ENCODE results near the gene UHRF1.
"Not testable (repeated sequence)": the region's sequence is repeated elsewhere in the genome, so short reads cannot be mapped to it uniquely, and the experiment has no call there.

UHRF1 gene

DNA sequence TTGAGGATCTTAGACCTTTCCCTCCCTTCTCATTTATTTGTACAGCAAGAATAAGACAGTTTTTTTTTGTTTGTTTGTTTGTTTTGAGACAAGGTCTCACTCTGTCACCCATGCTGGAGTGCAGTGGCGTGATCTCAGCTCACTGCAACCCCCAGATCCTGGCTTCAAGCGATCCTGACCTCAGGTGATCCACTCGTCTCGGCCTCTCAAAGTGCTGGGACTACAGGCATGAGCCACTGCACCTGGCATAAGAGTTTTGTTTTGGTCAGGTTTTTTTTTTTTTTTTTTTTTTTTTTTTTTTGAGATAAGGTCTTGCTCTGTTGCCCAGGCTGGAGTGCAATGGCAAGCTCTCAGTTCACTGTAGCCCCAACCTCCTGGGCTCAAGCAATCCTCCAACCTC is 29.2 kb downstream of the UHRF1 start:
- DNase-seq: not testable (repeated sequence)

DNA sequence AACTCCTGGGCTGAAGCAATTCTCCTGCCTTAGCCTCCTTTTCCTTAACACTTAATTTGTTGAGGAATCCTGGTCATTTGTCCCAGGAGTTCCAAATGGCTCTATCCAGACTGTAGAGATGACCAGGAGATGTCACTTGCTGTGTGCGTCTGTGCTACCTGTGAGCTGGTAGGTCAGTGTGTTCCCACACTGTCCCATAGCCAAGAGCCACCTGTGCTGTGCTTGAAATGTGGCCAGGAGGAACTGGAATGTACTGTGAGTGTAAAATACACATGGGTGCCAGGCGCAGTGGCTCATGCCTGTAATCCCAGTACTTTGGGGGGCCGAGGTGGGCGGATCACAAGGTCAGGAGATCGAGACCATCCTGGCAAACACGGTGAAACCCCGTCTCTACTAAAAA is 30.2 kb downstream of the UHRF1 start:
- no peak for DNase-seq

DNA sequence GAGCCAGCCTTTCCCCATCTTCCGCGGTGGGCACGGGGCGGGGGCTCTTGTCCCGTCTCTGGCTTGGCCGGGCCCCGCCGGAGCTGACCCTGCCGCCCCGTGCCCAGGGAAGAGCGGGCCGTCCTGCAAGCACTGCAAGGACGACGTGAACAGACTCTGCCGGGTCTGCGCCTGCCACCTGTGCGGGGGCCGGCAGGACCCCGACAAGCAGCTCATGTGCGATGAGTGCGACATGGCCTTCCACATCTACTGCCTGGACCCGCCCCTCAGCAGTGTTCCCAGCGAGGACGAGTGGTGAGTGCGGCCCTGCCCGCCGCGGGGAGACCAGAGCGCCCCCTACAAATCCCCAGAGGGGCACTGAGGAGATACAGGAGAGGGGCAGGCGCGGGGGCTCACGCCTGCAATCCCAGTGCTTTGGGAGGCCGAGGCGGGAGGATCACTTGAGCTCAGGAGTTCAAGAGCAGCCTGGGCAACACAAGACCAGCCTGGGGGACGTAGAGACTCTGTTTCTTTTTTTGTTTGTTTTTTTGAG is 32.4 kb downstream of the UHRF1 start:
- not testable (repeated sequence) for DNase-seq

DNA sequence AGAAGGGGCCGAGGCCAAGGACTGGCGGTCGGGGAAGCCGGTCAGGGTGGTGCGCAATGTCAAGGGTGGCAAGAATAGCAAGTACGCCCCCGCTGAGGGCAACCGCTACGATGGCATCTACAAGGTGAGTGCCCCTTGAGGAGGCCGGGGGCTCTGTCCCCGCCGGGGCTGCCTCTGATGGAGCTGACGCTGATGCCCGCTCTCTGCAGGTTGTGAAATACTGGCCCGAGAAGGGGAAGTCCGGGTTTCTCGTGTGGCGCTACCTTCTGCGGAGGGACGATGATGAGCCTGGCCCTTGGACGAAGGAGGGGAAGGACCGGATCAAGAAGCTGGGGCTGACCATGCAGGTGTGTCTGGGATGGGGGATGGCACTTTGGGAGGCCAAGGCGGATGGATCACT is 41.3 kb downstream of the UHRF1 start:
- DNase-seq: not testable (repeated sequence)

DNA sequence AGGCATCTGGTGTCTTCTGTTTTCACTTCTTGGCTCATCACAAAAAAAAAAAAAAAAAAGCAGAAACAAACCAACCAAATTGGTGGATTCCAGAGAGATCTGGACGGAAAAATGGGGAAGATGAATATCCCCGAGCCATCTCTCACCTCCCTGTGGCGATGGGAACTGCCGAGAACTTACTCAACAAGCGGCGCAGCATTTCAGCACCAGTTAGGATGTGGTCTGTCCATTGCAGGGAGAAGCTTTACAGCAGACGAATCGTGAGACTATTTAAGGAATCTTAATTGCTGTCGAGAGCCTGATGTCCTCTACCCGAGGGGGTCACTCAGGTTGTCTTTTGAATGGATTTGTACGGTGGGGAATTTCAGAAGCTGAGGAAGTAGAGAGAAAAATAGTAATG is 42.4 kb downstream of the UHRF1 start:
- DNase-seq: no peak

DNA sequence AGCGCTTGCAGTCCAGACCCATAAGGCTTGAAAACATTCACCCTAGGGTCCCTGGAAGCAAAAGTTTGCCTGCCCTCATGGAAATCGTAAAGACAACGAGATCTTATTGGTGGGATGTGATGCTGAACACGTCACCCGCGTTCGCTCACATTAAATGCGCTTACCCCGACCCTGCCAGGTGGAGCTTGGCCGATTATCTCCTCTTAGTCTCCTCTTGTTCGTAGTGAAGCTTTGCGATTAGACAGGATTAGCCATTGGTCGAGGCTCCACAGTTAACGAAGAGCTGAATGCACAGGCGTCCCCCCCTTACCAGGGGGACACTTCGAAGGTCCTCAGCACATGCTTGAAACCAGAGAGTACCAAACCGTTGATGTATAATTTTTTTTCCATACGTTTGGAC is 43.6 kb downstream of the UHRF1 start:
- DNase-seq: no peak

DNA sequence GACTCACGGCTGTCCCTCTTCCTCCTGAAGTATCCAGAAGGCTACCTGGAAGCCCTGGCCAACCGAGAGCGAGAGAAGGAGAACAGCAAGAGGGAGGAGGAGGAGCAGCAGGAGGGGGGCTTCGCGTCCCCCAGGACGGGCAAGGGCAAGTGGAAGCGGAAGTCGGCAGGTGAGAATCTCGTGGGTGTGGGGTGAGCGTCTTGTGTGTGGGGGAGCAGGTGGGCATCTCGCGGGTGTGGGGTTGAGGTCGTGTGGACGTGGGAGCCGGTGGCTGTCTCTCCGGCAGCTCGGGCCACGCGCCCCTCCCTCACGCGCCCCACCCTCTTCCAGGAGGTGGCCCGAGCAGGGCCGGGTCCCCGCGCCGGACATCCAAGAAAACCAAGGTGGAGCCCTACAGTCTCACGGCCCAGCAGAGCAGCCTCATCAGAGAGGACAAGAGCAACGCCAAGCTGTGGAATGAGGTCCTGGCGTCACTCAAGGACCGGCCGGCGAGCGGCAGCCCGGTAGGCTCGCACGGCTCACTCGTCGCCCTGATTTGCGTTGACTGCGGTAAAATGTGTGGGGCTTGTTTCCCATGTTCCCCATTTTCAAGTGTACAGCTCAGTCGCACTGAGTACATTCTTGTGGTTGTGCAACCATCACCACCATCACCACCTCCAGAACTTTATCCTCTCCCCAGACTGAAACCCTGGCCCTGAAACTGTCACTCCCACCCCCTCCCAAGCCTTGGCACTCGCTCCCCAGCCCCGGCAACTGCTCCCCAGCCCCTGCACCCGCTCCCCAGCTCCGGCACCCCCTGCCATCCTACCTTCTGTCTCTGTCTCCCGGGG is 45.2 kb downstream of the UHRF1 start:
- DNase-seq: not testable (repeated sequence)

DNA sequence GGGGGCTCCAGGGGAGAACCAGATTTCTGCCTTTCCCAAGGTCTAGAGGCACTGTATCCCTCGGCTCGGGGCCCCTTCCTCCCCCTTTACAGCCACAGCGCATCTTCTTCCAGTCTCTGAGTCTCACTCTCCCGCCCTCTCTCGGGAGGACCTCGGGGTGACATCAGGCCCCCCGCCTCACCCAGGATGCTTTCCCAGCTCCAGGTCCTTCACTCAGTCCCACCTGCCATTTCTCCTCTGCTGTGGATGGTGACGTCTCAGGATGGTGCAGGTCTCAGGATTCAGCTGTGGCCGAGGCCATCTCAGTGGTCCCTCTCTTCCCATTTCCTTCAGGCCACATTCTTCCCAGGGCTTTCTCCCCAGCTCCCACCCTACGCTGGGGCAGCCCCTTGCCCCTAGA is 46.0 kb downstream of the UHRF1 start:
- no peak for DNase-seq

DNA sequence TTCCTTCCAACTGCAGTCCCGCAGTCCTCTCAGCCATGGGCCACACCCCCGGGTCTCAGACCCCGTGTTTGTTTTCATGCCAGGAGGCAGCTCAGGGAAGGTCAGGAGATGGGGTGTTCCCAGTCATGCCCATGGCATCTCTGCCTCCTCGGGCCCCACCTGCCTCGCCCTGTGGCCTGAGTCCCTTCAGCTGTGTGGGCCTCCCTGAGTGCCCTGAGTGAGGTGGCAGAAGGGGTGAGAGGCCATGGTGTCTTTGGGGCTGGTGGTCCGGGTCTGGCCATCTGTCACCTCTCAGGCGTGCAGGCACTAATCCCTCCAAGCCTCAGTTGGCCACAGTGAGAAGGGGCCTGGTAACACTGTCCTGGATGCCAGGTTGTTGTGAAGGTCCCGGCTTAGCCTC is 48.7 kb downstream of the UHRF1 start:
- DNase-seq: no peak

DNA sequence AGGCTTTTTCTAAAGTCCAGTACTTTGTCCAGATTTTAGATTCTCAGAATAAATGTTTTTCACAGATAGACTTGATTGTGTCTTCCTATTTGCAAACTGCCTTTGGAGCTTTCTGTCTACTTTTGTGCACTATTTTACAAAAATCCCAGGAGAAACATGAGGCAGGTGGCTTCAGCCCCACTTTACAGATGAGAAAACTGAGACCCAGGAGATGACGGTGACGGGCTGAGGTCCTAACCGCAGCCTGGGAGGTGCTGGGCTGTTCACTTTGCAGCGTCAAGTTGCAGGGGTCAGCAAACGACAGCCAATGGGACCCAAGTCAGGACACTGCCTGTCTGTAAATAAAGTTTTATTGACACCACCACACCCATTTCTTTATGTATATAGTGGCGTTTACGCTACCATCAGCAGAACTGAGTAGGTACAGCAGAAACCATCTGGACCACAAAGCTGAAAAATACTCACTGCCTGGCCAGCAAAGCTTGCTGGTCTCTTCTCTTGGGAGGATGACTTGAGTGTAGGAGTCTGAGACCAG is 52.9 kb downstream of the UHRF1 start:
- no peak for DNase-seq

DNA sequence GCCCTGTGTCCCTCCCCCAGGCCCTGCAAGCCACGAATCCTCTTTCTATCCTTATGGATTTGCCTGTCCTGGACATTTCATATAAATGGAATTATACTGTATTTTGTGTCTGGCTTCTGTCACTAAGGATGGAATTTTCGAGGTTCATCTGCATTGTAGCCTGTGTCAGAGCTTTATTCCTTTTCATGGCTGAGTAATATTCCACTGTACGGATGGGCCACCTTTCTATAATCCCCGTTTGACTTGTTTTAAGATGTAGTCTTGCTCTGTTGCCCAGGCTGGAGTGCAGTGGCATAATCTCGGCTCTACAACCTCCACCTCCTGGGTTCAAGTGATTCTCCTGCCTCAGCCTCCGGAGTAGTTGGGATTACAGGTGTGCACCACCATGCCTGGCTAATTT is 55.8 kb downstream of the UHRF1 start:
- no peak for DNase-seq

DNA sequence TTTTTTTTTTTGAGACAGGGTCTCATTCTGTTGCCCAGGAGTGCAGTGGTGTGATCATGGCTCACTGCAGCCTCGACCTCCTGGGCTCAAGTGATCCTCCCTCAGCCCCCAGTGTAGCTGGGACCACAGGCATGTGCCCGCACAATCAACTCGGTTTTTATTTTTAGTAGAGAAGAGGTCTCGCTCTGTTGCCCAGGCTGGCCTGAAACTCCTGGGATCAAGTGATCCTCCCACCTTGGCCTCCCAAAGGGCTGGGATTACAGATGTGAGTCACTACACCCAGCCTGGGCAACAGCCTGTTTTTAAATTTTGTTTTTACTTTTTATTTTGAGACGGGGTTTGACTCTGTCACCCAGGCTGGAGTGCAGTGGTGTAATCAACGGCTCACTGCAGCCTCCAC is 57.3 kb downstream of the UHRF1 start:
- DNase-seq: no peak

DNA sequence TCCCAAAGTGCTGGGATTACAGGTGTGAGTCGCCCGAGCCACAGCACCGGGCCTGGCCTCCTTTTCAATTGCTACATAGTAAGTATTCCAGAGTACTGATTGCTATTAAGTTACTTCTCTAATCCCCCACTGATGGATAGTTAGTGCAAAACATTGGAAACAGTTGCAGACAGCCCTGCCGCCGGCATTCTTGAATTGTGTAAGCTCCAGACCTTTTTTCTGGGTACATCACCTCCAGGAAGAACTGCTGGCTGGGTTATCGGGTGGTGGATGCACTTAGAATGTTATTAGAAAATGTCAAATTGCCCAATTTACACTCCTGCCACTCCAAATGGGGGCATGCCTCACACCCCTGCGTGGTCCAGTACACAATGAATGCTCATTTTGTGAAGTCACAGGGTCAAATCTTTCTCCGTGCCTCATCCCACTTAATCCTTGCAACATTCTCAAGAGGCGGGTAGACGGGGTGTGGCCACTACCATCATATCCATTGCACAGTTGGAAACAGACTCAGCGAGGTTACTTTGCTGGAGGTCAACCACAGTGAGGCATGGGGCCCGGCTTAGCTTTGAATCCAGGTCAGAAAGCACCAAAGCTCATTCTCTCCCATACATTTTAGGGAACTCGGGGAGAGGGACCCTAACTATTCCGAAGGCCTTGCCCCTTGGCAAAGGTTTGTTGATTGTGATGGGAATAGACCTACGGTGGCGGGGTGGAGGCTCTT is 58.6 kb downstream of the UHRF1 start:
- DNase-seq: no peak

DNA sequence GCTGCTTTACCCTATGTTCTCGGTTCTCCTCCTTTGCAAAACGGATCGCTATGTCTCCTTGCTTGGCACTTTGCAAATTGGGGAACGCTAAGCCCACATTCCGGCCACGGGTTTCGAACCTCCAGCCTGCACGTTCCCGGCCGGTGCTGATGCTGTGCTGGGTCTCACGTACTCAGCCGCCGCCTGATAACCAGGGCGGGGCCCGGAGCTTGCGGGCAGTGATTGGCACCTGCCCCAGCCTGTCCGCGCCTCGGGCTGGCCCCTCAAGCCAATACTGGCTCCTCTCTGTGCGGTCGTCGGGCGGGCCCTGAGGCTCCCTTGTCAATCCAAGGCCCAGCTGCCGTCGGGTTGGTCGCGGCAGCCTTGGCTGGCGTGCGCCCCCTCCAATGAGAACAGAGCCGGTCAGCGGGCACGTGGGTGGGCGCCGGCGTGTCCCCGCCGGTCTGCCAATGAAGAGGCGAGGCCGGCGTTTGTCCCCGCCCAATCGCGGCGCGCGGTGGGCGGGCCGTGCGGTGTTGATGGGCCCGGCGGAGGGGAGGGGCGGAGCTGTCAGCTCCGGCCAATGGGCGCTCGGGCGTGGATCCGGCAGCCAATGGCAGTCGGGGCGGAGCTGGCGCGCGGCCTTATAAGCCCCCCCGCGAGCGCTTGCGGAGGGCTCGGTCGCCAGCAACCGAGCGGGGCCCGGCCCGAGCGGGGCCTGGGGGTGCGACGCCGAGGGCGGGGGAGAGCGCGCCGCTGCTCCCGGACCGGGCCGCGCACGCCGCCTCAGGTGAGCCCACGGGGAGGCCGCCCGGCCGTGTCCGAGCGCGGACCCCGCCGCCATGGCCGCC is 59.4 kb downstream of the UHRF1 start, which contains the start of gene KDM4B:
Gene KDM4B, plus strand, starts transcription at position 652 of the 830 bp plus-strand sequence. CDS start 63,778 bp downstream, outside the sequence.
- peak; percentile 99 for DNase-seq

DNA sequence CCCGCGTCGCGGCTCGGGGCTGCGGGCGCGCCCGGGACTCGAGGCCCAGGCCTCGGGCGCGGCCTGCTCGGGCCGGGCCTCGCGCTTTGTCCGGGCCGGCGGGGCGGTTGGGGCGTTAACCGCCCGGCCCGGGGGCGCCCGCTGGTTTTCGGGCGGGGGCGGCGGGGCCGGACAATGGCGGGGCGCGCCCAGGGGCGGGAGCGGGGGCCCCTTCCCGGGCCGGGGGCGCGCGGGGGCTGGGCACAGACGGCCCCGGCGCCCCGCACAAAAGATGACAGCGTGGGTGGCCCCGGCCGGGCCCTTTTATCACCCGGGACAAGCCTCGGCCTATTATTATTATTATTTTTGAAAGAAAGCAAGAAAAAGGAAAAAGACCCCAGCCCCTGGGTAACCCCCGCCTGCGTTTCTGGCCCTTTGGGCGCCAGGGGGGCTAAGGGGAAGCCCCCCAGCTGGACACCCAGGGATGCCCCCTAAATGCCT is 60.0 kb downstream of the UHRF1 start:
- DNase-seq: no peak

DNA sequence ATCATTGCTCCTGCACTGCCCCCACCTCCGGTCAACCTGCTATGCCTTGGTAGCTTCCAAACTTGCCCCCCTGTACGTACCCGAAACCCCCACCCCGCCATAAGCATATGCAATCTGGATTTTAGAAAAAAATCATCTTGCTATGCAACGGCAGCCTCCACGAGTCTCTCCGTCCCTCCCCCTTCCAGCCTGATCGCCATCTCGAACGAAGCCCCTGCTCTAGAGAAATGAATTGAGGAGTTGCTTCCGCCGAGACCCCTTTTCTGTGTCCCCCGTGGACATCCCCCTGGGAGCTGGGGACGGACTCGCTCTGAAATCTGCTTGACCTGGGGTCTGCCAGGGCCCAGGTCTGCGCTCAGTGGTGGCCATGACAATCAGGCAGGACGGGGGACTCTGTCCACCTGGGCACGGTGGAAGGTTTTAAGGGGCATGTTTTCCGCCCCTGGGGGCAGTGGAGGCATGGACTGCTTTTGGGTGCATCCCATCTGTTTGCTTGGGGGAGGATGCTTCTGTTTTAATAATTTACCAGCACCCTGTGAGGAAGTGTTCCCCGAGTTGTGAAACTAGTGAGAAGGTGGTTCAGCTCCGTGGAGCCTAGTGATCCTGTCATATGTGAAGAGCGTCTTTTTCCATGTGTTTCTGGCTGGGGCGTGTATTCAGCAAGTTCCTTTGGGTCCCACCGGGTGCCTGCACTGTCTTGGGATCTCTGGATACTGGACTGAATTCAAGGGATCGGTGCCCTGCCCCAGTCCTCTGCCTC is 60.7 kb downstream of the UHRF1 start:
- no peak for DNase-seq

DNA sequence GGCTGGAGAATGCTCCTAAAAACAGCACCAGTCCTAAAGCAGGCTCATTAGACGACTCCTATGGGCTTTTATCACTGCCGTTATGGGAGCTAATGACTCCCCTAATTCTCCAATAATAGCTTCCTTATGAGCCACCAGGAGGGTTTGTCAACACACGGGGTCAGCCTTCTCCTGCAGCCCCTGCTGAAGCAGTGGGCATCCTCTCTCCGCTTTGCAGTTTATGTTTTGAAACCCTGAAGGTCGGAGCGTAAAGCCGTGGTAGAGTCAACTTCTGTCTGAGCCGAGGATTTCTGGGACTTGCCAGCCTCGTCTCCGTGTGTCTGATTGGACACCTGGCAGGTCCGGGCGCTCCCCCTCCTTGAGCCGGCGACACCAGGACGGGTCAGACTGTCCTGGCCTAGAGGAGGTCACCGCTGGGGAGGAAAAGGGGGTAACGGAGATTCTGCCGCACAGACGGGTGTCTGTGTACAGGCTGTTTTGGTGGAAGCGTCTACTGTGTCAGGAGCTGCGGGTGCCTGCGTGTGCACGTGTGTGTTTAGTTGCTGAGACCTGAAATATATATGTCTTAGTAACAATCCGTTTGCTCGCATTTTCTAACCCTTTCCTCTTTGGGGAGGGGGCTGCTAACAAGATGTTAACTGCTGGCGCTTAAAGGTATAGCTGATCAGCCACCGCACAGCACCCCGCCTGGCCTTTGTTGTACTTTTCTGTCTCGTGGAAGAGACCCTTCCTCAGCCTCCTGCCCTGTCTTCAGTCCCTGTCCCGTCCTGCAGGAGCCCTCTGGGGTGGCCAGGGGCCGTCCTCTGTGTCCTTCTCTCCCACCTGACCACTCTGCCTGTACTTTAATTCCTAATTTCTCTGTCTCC is 61.5 kb downstream of the UHRF1 start:
- no peak for DNase-seq

DNA sequence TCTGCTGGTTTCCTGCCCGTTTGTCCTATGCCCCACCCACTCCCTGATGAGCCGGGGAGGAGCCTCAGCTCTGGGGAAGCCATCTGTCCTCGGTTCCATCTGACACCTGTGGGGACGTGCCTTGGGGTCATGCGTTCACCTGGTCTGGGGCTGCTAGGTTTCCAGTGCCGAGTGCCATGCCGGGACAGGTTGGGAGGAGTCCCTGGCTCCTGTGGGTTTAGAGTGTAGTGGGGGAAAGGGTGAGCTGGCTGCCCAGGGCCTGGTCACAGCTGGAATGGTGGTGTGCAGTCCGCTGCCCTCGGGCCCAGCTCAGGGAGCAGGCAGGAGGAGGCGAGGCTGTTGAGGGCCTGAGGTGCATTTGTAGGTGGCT is 62.1 kb downstream of the UHRF1 start:
- DNase-seq: no peak

DNA sequence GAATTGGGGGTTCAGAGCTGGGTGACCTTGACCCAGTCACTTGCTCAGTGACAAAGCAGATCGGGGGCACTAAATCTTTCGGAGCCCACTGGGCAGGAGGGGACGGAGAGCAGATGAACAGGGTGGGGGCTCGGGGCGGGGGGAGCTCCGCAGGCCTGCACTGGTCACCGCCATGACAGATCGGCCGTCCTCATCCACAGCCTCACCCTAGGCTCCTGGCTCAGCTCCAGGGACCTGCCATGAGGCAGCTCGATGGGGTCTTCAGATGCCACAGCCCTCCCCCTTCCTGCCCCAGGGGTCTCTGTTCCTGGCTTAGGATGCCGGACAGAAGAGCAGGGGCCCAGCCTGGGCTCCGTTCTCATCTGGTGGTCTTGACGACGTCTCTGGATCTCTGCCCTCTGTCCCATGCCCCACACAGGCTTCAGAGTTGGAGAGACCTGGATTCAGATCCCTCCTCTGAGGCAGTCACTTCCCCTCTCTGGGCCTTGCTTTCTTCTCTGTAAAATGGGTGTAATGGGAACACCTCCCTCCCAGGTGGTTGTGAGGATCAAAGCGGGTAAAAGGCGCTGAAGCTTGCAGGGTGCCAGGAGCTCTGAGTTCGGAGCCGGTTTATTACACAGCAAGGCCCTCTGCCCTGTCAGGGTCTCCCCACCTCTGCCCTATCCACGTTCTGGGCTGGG is 62.7 kb downstream of the UHRF1 start:
- DNase-seq: no peak

DNA sequence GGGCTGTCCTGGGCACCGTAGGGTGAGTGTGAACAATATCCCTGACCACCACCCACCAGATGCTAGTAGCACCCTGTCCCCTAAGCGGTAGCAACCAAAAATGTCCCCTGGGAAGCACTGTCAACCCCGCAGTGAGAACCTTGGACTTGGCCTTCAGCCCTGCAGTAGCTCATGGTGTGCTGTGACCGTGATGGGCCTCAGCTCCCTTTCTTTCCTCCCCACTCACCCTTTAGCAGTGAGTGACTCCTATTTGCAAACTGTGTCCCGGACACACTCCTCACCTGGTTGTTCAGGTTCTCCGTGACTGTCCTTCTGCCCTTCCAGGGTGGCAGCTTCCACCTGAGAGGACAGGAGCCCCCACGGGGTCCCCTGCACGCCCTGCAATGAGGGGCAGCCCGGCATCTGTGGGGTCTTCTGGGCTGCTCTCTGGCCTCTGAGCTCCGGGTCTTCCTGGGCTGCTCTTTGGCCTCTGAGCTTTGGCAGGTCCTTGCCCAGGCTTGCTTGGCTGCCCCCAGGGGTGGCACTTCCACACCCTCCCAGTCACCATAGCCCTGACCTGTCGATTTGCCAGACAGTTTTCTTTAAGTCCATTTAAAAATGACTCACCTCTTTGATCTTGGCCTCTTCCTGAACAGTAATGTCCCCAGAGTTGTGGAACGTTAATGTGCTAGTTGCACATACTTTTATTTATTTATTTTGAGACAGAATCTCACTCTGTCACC is 63.4 kb downstream of the UHRF1 start:
- DNase-seq: no peak

Data from midbrain (tissue), 1 donor.